GM23248 (cell line): ENCODE data around the gene ANO6. TPM values are rescaled to one million over a fixed set of nuclear protein-coding genes. Genes with fewer than 3 reads are reported as not detected.
A peak's percentile ranks its signal among the peaks of the same experiment; 100 is the strongest.

Source experiments
- DNase-seq: peaks from one replicate; pipeline ENCODE4 v3.0.0-alpha.2; 2015
- H2AFZ ChIP-seq: fragments of 200-600 bp; sonication (generic); 2 replicates; pipeline ENCODE4 v1.6.1; 2016; ENCODE audit warnings: antibody characterized with exemption
- H3F3A ChIP-seq: fragments of 200-600 bp; sonication (generic); 2 replicates; pipeline ENCODE4 v1.6.1; 2016; ENCODE audit warnings: mild to moderate bottlenecking, antibody characterized with exemption, mixed run types; ENCODE audit not compliant: insufficient read depth
- H3K27ac ChIP-seq: fragments of 200-600 bp; sonication (generic); 2 replicates; pipeline ENCODE4 v1.5.1; 2016; ENCODE audit warnings: mild to moderate bottlenecking
- H3K27me3 ChIP-seq: fragments of 200-600 bp; sonication (generic); replicated peaks from 2 replicates; pipeline ENCODE4 v1.6.1; 2016; ENCODE audit warnings: mild to moderate bottlenecking; ENCODE audit not compliant: insufficient read depth
- H3K36me3 ChIP-seq: fragments of 200-600 bp; sonication (generic); 2 replicates; pipeline ENCODE4 v1.6.1; 2016; ENCODE audit warnings: low read depth, mild to moderate bottlenecking
- H3K4me1 ChIP-seq: fragments of 200-600 bp; sonication (generic); 2 replicates; pipeline ENCODE4 v1.6.1; 2016; ENCODE audit warnings: mild to moderate bottlenecking; ENCODE audit not compliant: insufficient read depth
- H3K4me2 ChIP-seq: fragments of 200-600 bp; sonication (generic); one replicate; pipeline ENCODE4 v1.6.1; 2016; ENCODE audit warnings: mild to moderate bottlenecking; ENCODE audit not compliant: unreplicated experiment
- H3K4me3 ChIP-seq: fragments of 200-600 bp; sonication (generic); 2 replicates; pipeline ENCODE4 v1.5.1; 2016; ENCODE audit warnings: mild to moderate bottlenecking
- H3K79me2 ChIP-seq: fragments of 200-600 bp; sonication (generic); 2 replicates; pipeline ENCODE4 v1.6.1; 2016; ENCODE audit warnings: mild to moderate bottlenecking; ENCODE audit not compliant: insufficient read depth
- H3K9ac ChIP-seq: fragments of 200-600 bp; sonication (generic); 2 replicates; pipeline ENCODE4 v1.6.1; 2016; ENCODE audit warnings: mild to moderate bottlenecking
- H3K9me2 ChIP-seq: fragments of 200-600 bp; sonication (generic); 2 replicates; pipeline ENCODE4 v1.6.1; 2016; ENCODE audit warnings: mixed run types, mild to moderate bottlenecking, moderate library complexity; ENCODE audit not compliant: insufficient read depth
- H3K9me3 ChIP-seq: fragments of 200-600 bp; sonication (generic); one replicate; pipeline ENCODE4 v1.6.1; 2017; ENCODE audit warnings: low read depth
- H4K20me1 ChIP-seq: fragments of 200-600 bp; sonication (generic); 2 replicates; pipeline ENCODE4 v1.6.0; 2016; ENCODE audit not compliant: insufficient read depth
- EZH2 ChIP-seq: fragments of 200-600 bp; sonication (generic); IDR thresholded peaks from 2 replicates; pipeline ENCODE4 v1.6.1; 2018; ENCODE audit warnings: antibody characterized with exemption, mild to moderate bottlenecking; ENCODE audit not compliant: insufficient read depth, poor library complexity, severe bottlenecking
- EZH2phosphoT487 ChIP-seq: fragments of 200-600 bp; sonication (generic); IDR thresholded peaks from 2 replicates; pipeline ENCODE4 v1.6.1; 2018; ENCODE audit warnings: antibody characterized with exemption, moderate library complexity, mild to moderate bottlenecking, low read depth; ENCODE audit not compliant: insufficient read depth
- WGBS, 2 experiments: methylation state at CpG; one replicate each; pipeline ENCODE4 v1.1.6; 2015 to 2017; ENCODE audit warnings: low lambda C conversion rate in 2 of 2, low coverage in 1 of 2; ENCODE audit errors: missing lambda C conversion rate in 2 of 2; 5-methylcytosine and 5-hydroxymethylcytosine counted together
- in situ Hi-C: fragments of 300-500 bp; cut with MboI; formaldehyde crosslinking; loops from 2 replicates; pipeline ENCODE4 v1.15.0; 2020
- polyA plus RNA-seq: library from polyadenylated mRNA; unstranded; fragments of >200 nt; fragmentation: Nextera tagmentation; extraction: Ambion mirVana; gene quantifications from 2 replicates; pipeline ENCODE4 v1.2.1, GENCODE V29; 2016
- total RNA-seq: library from RNA; depleted of rRNA; stranded (reverse); fragments of >200 nt; shearing (Covaris generic); gene quantifications from 2 replicates; pipeline ENCODE4 v1.2.3, GENCODE V29; 2014

The ANO6 gene
- total and polyA plus RNA-seq, 2 experiments from 2014 or later: 50.1 to 65.4 TPM

GRCh38 chr12:45216983-45217485, 1.1 kb downstream of the ANO6 start:
- Histone ChIP-seq H3K9me2 (no peaks in the 10 kb centered on the region), H3K4me3 (peak overlapping the region; percentile 95), H2AFZ (peak overlapping the region; percentile 92), H3K4me2 (peak overlapping the region; percentile 96), H3F3A (peaks cover 28% of the 10 kb centered on the region), H3K27ac (peak overlapping the region; percentile 86), H3K9ac (peak overlapping the region; percentile 95), H3K4me1 (peaks cover 21% of the 10 kb centered on the region), H3K36me3 (no peaks in the 10 kb centered on the region), H3K9me3 (no peaks in the 10 kb centered on the region), H4K20me1 (no peaks in the 10 kb centered on the region), H3K79me2 (peaks cover 56% of the 10 kb centered on the region), H3K27me3 (no peaks in the 10 kb centered on the region)
- no peak for TF ChIP-seq EZH2
- TF ChIP-seq EZH2phosphoT487: no peak
- 1 to 2% methylated on average over 9 of the region's 9 CpGs for WGBS, 2 experiments
- in situ Hi-C loops: no loop called here
- peak; percentile 47 for DNase-seq

GRCh38 chr12:45217846-45218245, 2.0 kb downstream of the ANO6 start:
- no peaks in the 10 kb centered on the region for H4K20me1 ChIP-seq
- H3K4me2 ChIP-seq: peak overlapping the region; percentile 96
- no peak for TF ChIP-seq EZH2
- no peak for TF ChIP-seq EZH2phosphoT487
- no peaks in the 10 kb centered on the region for H3K9me2 ChIP-seq
- peak overlapping the region; percentile 95 for H3K9ac ChIP-seq
- no peaks in the 10 kb centered on the region for H3K9me3 ChIP-seq
- H3K27me3 ChIP-seq: no peaks in the 10 kb centered on the region
- H3F3A ChIP-seq: peaks cover 28% of the 10 kb centered on the region
- H3K4me3 ChIP-seq: peak overlapping the region; percentile 95
- in situ Hi-C loops: no loop called here
- H3K79me2 ChIP-seq: peaks cover 64% of the 10 kb centered on the region
- no peak overlapping the region for H2AFZ ChIP-seq
- peak overlapping the region; percentile 86 for H3K27ac ChIP-seq
- H3K36me3 ChIP-seq: no peaks in the 10 kb centered on the region
- WGBS, 2 experiments: 37 to 40% methylated on average over 2 of the region's 2 CpGs
- peak; percentile 16 for DNase-seq
- H3K4me1 ChIP-seq: peaks cover 21% of the 10 kb centered on the region

GRCh38 chr12:45219621-45220020, 3.7 kb downstream of the ANO6 start:
- H3K4me2 ChIP-seq: no peak overlapping the region

GRCh38 chr12:45220363-45220931, 4.6 kb downstream of the ANO6 start:
- Histone ChIP-seq H3K4me3 (no peak overlapping the region), H3K27me3 (no peaks in the 10 kb centered on the region), H3K9ac (no peak overlapping the region), H3K4me2 (no peak overlapping the region), H3K9me2 (no peaks in the 10 kb centered on the region), H3K36me3 (no peaks in the 10 kb centered on the region), H4K20me1 (no peaks in the 10 kb centered on the region), H3K4me1 (peaks cover 17% of the 10 kb centered on the region), H2AFZ (no peak overlapping the region), H3F3A (peaks cover 15% of the 10 kb centered on the region), H3K9me3 (no peaks in the 10 kb centered on the region), H3K27ac (no peak overlapping the region), H3K79me2 (peaks cover 90% of the 10 kb centered on the region)
- TF ChIP-seq EZH2: no peak
- TF ChIP-seq EZH2phosphoT487: no peak
- no peak for DNase-seq
- in situ Hi-C loops: no loop called here

More at GRCh38 chr12:45219621-45220020, 3.7 kb downstream of the ANO6 start:
- H4K20me1 ChIP-seq: no peaks in the 10 kb centered on the region
- no peak for DNase-seq
- no peak overlapping the region for H3K4me3 ChIP-seq
- no peak overlapping the region for H2AFZ ChIP-seq
- no peak overlapping the region for H3K9ac ChIP-seq
- H3K9me3 ChIP-seq: no peaks in the 10 kb centered on the region
- H3K4me1 ChIP-seq: peaks cover 18% of the 10 kb centered on the region
- in situ Hi-C loops: no loop called here
- no peak overlapping the region for H3K27ac ChIP-seq
- H3K9me2 ChIP-seq: no peaks in the 10 kb centered on the region
- peaks cover 82% of the 10 kb centered on the region for H3K79me2 ChIP-seq
- TF ChIP-seq EZH2 (no peak), EZH2phosphoT487 (no peak)
- H3F3A ChIP-seq: peaks cover 23% of the 10 kb centered on the region
- 93 to 100% methylated on average over 2 of the region's 2 CpGs for WGBS, 2 experiments
- no peaks in the 10 kb centered on the region for H3K27me3 ChIP-seq
- H3K36me3 ChIP-seq: no peaks in the 10 kb centered on the region
